Upper lobe of left lung (tissue), 6 donors: ENCODE results near the gene COX4I1. TPM values are rescaled to one million over a fixed set of nuclear protein-coding genes. Genes with fewer than 3 reads are reported as not detected.
A peak's percentile ranks its signal among the peaks of the same experiment; 100 is the strongest.

ENCODE experiments used
- ATAC-seq, 2 donors: fragments of 200-7000 bp; cut with Tn5 transposase; one replicate each; pipeline ENCODE4 v1.9.1; 2022; ENCODE audit warnings: mild to moderate bottlenecking in 2 of 2, moderate library complexity in 2 of 2; ENCODE audit not compliant: low FRiP score in 2 of 2
- DNase-seq, 2 donors: peaks; one replicate each; pipeline ENCODE4 v3.0.0-alpha.2; 2019 to 2020
- H3K27ac ChIP-seq, 4 donors: fragments of 200-600 bp; sonication (generic); one replicate each; pipeline ENCODE4 v1.5.1; 2016 to 2019
- H3K27me3 ChIP-seq, 4 donors: fragments of 200-600 bp; sonication (generic); one replicate each; pipeline ENCODE4 v1.5.1; 2017 to 2019
- H3K36me3 ChIP-seq, 4 donors: fragments of 200-600 bp; sonication (generic); one replicate each; pipeline ENCODE4 v1.5.1; 2016 to 2019
- H3K4me1 ChIP-seq, 4 donors: fragments of 200-600 bp; sonication (generic); one replicate each; pipeline ENCODE4 v1.5.1; 2018 to 2019
- H3K4me3 ChIP-seq, 4 donors: fragments of 200-600 bp; sonication (generic); one replicate each; pipeline ENCODE4 v1.5.1; 2017 to 2019; ENCODE audit warnings: mild to moderate bottlenecking in 2 of 4, moderate library complexity in 1 of 4
- H3K9me3 ChIP-seq, 4 donors: fragments of 200-600 bp; sonication (generic); one replicate each; pipeline ENCODE4 v1.5.1; 2018 to 2019
- CTCF ChIP-seq, 6 experiments: fragments of 450-650 bp in 4 of 6; fragments of 200-600 bp in 2 of 6; sonication (generic) in 2 of 6; IDR thresholded peaks; one replicate each; pipeline ENCODE4 v1.5.1; 2016 to 2019; ENCODE audit warnings: antibody characterized with exemption in 6 of 6
- EP300 ChIP-seq, 4 donors: sonication (generic); formaldehyde crosslinking; IDR thresholded peaks; one replicate each; pipeline ENCODE4 v1.5.1; 2017; ENCODE audit warnings: antibody characterized with exemption in 4 of 4, control low read depth in 2 of 4
- POLR2A ChIP-seq, 4 donors: fragments of 450-650 bp; IDR thresholded peaks; one replicate each; pipeline ENCODE4 v1.5.1; 2016 to 2017; ENCODE audit warnings: antibody characterized with exemption in 4 of 4, mild to moderate bottlenecking in 2 of 4
- POLR2AphosphoS5 ChIP-seq, 2 donors: sonication (generic); formaldehyde crosslinking; IDR thresholded peaks; one replicate each; pipeline ENCODE4 v1.5.1; 2017; ENCODE audit warnings: antibody characterized with exemption in 2 of 2
- WGBS, 2 donors: methylation state at CpG; one replicate each; pipeline ENCODE4 v1.1.5; 2017 to 2018; 5-methylcytosine and 5-hydroxymethylcytosine counted together
- total RNA-seq, 6 donors: library from RNA; depleted of rRNA in 4 of 6; stranded (reverse); fragments of >200 nt in 4 of 6; gene quantifications; one replicate each; pipeline versions ENCODE4 v1.1.0 to v1.2.1, GENCODE V29; 2016 to 2021
- donor health status: DM: no; HTN: no; CAD: no; lungs with moderate emphysema.
- donor health status: DM: no; HTN: yes; CAD: no; lungs with severe emphysema.

Gene COX4I1
- 100 to 1,000 TPM; 160 to 490 (median 439) TPM for total RNA-seq

- H3K36me3 ChIP-seq = peaks cover 0 to 61% (median 36%) of the 10 kb centered on the region in 4 donors
- peaks cover 23 to 36% (median 24%) of the 10 kb centered on the region in 4 donors for H3K4me1 ChIP-seq
- peak in 3 of 4 donors; percentile 75 to 93 (median 91) for TF ChIP-seq POLR2A (IDR thresholded peaks at IDR 0.05)
- TF ChIP-seq CTCF (IDR thresholded peaks at IDR 0.05) = peak in 1 of 6 experiments; percentile 33
- TF ChIP-seq EP300 (IDR thresholded peaks at IDR 0.05) = peak in 1 of 4 donors; percentile 77
- peak; percentile 95 to 97 for TF ChIP-seq POLR2AphosphoS5 (IDR thresholded peaks at IDR 0.05)
- WGBS, 2 donors = 0% methylated on average over 14 to 67 of the region's 87 CpGs
- no peaks in the 10 kb centered on the region for H3K9me3 ChIP-seq
- DNase-seq (peak; percentile 95 to 98), ATAC-seq (peak; percentile 95 to 98)
- H3K4me3 ChIP-seq = peak within 1 kb of the TSS; percentile 78 to 97 (median 87)
- peak within 1 kb of the TSS; percentile 85 to 96 (median 94) for H3K27ac ChIP-seq
- no peaks in the 10 kb centered on the region for H3K27me3 ChIP-seq
These were observed at the start of gene COX4I1, which contains the start of gene EMC8 for GRCh38 chr16:85799497-85800320. Gene COX4I1, plus strand, starts transcription at chr16:85799695. Its CDS starts 1,511 bp downstream, at chr16:85801206. Gene EMC8, minus strand, starts transcription at chr16:85799544. Its CDS starts 249 bp downstream, at chr16:85799295.

- H3K27me3 ChIP-seq = peaks cover 0 to 2% (median 0%) of the 10 kb centered on the region in 4 donors
- H3K36me3 ChIP-seq = no peaks in the 10 kb centered on the region
- peak overlapping the region in 3 of 4 donors; percentile 59 to 68 (median 66) for H3K4me3 ChIP-seq
- WGBS, 2 donors = 28 to 31% methylated on average over 9 to 13 of the region's 14 CpGs
- TF ChIP-seq POLR2A (IDR thresholded peaks at IDR 0.05) = no peak
- DNase-seq = no peak
- H3K4me1 ChIP-seq = peaks cover 20 to 38% (median 23%) of the 10 kb centered on the region in 4 donors
- H3K27ac ChIP-seq = no peak overlapping the region
- H3K9me3 ChIP-seq = no peaks in the 10 kb centered on the region
- ATAC-seq = no peak
These were observed 49.7 kb upstream of the COX4I1 start for GRCh38 chr16:85749771-85750145.

- Histone ChIP-seq H3K9me3 (no peaks in the 10 kb centered on the region), H3K36me3 (no peaks in the 10 kb centered on the region), H3K4me3 (peak overlapping the region; percentile 59 to 68 (median 63)), H3K27ac (no peak overlapping the region), H3K27me3 (peaks cover 0 to 2% (median 0%) of the 10 kb centered on the region in 4 donors), H3K4me1 (peaks cover 20 to 38% (median 23%) of the 10 kb centered on the region in 4 donors)
- TF ChIP-seq POLR2A (IDR thresholded peaks at IDR 0.05) (no peak), CTCF (IDR thresholded peaks at IDR 0.05) (no peak)
- DNase-seq (peak in 1 of 2 donors; percentile 88), ATAC-seq (peak in 1 of 2 donors; percentile 24)
- WGBS, 2 donors = 1% methylated on average over 24 to 28 of the region's 51 CpGs
These were observed 49.2 kb upstream of the COX4I1 start for GRCh38 chr16:85750146-85750826.

- 21 to 34% methylated on average over 15 to 16 of the region's 96 CpGs for WGBS, 2 donors
- H3K4me1 ChIP-seq = peaks cover 20 to 38% (median 23%) of the 10 kb centered on the region in 4 donors
- DNase-seq (peak; percentile 39 to 92), ATAC-seq (peak; percentile 52 to 86)
- H3K27ac ChIP-seq = no peak within 1 kb of the TSS
- H3K9me3 ChIP-seq = no peaks in the 10 kb centered on the region
- peaks cover 0 to 2% (median 0%) of the 10 kb centered on the region in 4 donors for H3K27me3 ChIP-seq
- no peaks in the 10 kb centered on the region for H3K36me3 ChIP-seq
- TF ChIP-seq EP300 (IDR thresholded peaks at IDR 0.05) (no peak), POLR2A (IDR thresholded peaks at IDR 0.05) (no peak), CTCF (IDR thresholded peaks at IDR 0.05) (peak in 2 of 6 experiments; percentile 11 to 27), POLR2AphosphoS5 (IDR thresholded peaks at IDR 0.05) (no peak)
- peak within 1 kb of the TSS; percentile 59 to 68 (median 63) for H3K4me3 ChIP-seq
These were observed 48.4 kb upstream of the COX4I1 start, which contains the start of gene C16orf74 for GRCh38 chr16:85750827-85751697. Gene C16orf74, minus strand, starts transcription at chr16:85751096. Its CDS starts 15,879 bp downstream, at chr16:85735217.
